CD14-positive monocyte (primary cell): ENCODE results near the gene FRS2. TPM values are rescaled to one million over a fixed set of nuclear protein-coding genes. Genes with fewer than 3 reads are reported as not detected.

Source experiments
- DNase-seq, 3 donors: peaks; one replicate each; pipeline ENCODE4 v3.0.0-alpha.2; 2011 to 2022
- H2AFZ ChIP-seq: 2 replicates; pipeline ENCODE4 v1.6.0; 2012; ENCODE audit warnings: mild to moderate bottlenecking, low read depth, low read length, inconsistent platforms; ENCODE audit not compliant: insufficient read depth, poor library complexity, severe bottlenecking
- H3K27ac ChIP-seq, 2 donors: 1 replicate in 1 of 2; 2 replicates in 1 of 2; pipeline ENCODE4 v1.5.1; 2012 to 2013; ENCODE audit warnings: low read length in 2 of 2, control low read depth in 1 of 2, inconsistent platforms in 1 of 2, low read depth in 1 of 2, mild to moderate bottlenecking in 1 of 2
- H3K27me3 ChIP-seq, 2 donors: one replicate each; pipeline versions ENCODE4 v1.6.0 to v1.6.1; 2011 to 2013; ENCODE audit warnings: low read length in 2 of 2; ENCODE audit not compliant: control insufficient read depth in 2 of 2, insufficient read depth in 2 of 2
- H3K36me3 ChIP-seq, 2 donors: replicated peaks in 1 of 2; 1 replicate in 1 of 2; 2 replicates in 1 of 2; pipeline versions ENCODE4 v1.5.1 to v1.6.1; 2012 to 2013; ENCODE audit warnings: low read length in 2 of 2, control low read depth in 1 of 2, inconsistent platforms in 1 of 2, mild to moderate bottlenecking in 1 of 2; ENCODE audit not compliant: insufficient read depth in 2 of 2, control insufficient read depth in 1 of 2
- H3K4me1 ChIP-seq, 2 donors: 1 replicate in 1 of 2; 2 replicates in 1 of 2; pipeline versions ENCODE4 v1.5.1 to v1.6.1; 2012 to 2013; ENCODE audit warnings: low read length in 2 of 2, control low read depth in 1 of 2, inconsistent platforms in 1 of 2, mild to moderate bottlenecking in 1 of 2, moderate library complexity in 1 of 2; ENCODE audit not compliant: insufficient read depth in 2 of 2, control insufficient read depth in 1 of 2
- H3K4me2 ChIP-seq: replicated peaks from 2 replicates; pipeline ENCODE3; 2012; ENCODE audit warnings: low read length, moderate library complexity, mild to moderate bottlenecking; ENCODE audit not compliant: poor library complexity, severe bottlenecking; ENCODE audit errors: extremely low read depth
- H3K4me3 ChIP-seq, 3 experiments: fragments of 200-600 bp in 1 of 3; sonication (generic) in 1 of 3; replicated peaks in 1 of 3; 1 replicate in 2 of 3; 2 replicates in 1 of 3; pipeline ENCODE4 v1.5.1; 2011 to 2013; ENCODE audit warnings: low read length in 3 of 3, mild to moderate bottlenecking in 3 of 3, control low read depth in 2 of 3, low read depth in 2 of 3, inconsistent platforms in 1 of 3, moderate library complexity in 1 of 3
- H3K79me2 ChIP-seq: 2 replicates; pipeline ENCODE4 v1.6.0; 2012; ENCODE audit warnings: mild to moderate bottlenecking, control low read depth, inconsistent platforms, low read length, moderate library complexity; ENCODE audit not compliant: insufficient read depth
- H3K9ac ChIP-seq: 2 replicates; pipeline ENCODE4 v1.6.0; 2017; ENCODE audit warnings: low read length, mild to moderate bottlenecking; ENCODE audit not compliant: insufficient read depth, poor library complexity, severe bottlenecking
- H3K9me3 ChIP-seq, 2 donors: replicated peaks in 1 of 2; 1 replicate in 1 of 2; 2 replicates in 1 of 2; pipeline versions ENCODE4 v1.5.1 to v1.6.1; 2012 to 2013; ENCODE audit warnings: low read length in 2 of 2, control low read depth in 1 of 2; ENCODE audit not compliant: control insufficient read depth in 1 of 2, insufficient read depth in 1 of 2
- H4K20me1 ChIP-seq: 2 replicates; pipeline ENCODE4 v1.6.0; 2012; ENCODE audit warnings: mild to moderate bottlenecking, low read length, control low read depth, moderate library complexity; ENCODE audit not compliant: insufficient read depth
- H3K27ac Mint-ChIP-seq, 7 donors: one replicate each; pipeline ENCODE4 v1.8.0; 2020; ENCODE audit warnings: mild to moderate bottlenecking in 7 of 7, mixed read lengths in 7 of 7, moderate library complexity in 6 of 7, inconsistent platforms in 2 of 7
- H3K27me3 Mint-ChIP-seq, 3 donors: one replicate each; pipeline ENCODE4 v1.8.0; 2021 to 2022; ENCODE audit warnings: low read depth in 3 of 3, mild to moderate bottlenecking in 3 of 3, mixed read lengths in 3 of 3, moderate library complexity in 3 of 3, inconsistent platforms in 1 of 3
- H3K36me3 Mint-ChIP-seq, 2 donors: one replicate each; pipeline ENCODE4 v1.8.0; 2020; ENCODE audit warnings: mixed read lengths in 2 of 2, inconsistent platforms in 1 of 2, mild to moderate bottlenecking in 1 of 2
- H3K4me1 Mint-ChIP-seq: one replicate; pipeline ENCODE4 v1.8.0; 2020; ENCODE audit warnings: mild to moderate bottlenecking, mixed read lengths
- H3K4me3 Mint-ChIP-seq, 2 donors: one replicate each; pipeline ENCODE4 v1.8.0; 2020; ENCODE audit warnings: mild to moderate bottlenecking in 2 of 2, mixed read lengths in 2 of 2, moderate library complexity in 1 of 2
- H3K9me3 Mint-ChIP-seq, 7 donors: one replicate each; pipeline ENCODE4 v1.8.0; 2020 to 2022; ENCODE audit warnings: mixed read lengths in 7 of 7, mild to moderate bottlenecking in 6 of 7, moderate library complexity in 6 of 7, inconsistent platforms in 2 of 7
- CTCF ChIP-seq: fragments of 200-600 bp; IDR thresholded peaks from one replicate; pipeline ENCODE4 v1.8.0; 2022; ENCODE audit warnings: antibody characterized with exemption, mild to moderate bottlenecking
- WGBS: methylation state at CpG from one replicate; pipeline ENCODE4 v1.1.5; 2013; ENCODE audit warnings: missing lambda C conversion rate; ENCODE audit not compliant: insufficient coverage; 5-methylcytosine and 5-hydroxymethylcytosine counted together
- intact Hi-C, 2 donors: fragments of 100-400 bp; cut with micrococcal nuclease; formaldehyde crosslinking; loops; one replicate each; pipeline versions ENCODE4 v1.15.0 to v1.15.1; 2023
- polyA plus RNA-seq, 3 donors: library from polyadenylated mRNA; depleted of rRNA in 1 of 3; unstranded in 2 of 3; stranded (reverse) in 1 of 3; fragments of 300-500 nt in 2 of 3; fragments of >200 nt in 1 of 3; fragmentation: Illumina TruSeq in 2 of 3; gene quantifications; 1 replicate in 2 of 3; 2 replicates in 1 of 3; pipeline ENCODE4 v1.2.3, GENCODE V29; 2012 to 2021

The FRS2 gene
- polyA plus RNA-seq, 3 donors, result 6.8 to 13.6 (median 13.0) TPM

DNA sequence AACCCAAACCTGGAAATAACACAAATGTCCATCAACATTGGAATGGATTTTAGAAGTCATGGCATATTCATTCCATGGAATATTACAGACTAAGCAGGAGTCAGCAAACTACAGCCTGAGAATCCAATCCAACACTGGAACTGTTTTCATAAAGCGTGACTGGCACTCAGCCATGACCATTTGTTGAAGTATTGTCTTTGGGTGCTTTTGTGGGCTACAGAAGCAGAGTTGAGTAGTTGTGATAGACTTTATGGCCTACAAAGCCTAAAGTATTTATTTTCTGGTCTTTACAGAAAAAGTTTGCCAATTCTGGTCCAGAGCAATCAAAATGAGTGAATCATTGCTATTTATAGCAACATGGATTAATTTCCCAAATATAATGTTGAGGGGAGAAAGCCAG is 34.5 kb upstream of the FRS2 start:
- WGBS, result no CpG with 5 or more reads among the region's 1 CpG
- no peaks in the 10 kb centered on the region for H3K9me3 Mint-ChIP-seq
- Histone ChIP-seq H3K4me2 (no peak overlapping the region), H4K20me1 (no peaks in the 10 kb centered on the region), H3K36me3 (no peaks in the 10 kb centered on the region), H3K4me3 (no peak overlapping the region), H3K9me3 (no peaks in the 10 kb centered on the region), H3K4me1 (no peaks in the 10 kb centered on the region), H3K79me2 (no peaks in the 10 kb centered on the region), H3K27me3 (no peaks in the 10 kb centered on the region), H3K9ac (no peak overlapping the region), H2AFZ (no peak overlapping the region), H3K27ac (no peak overlapping the region)
- no peak for DNase-seq
- peaks cover 0 to 5% (median 2%) of the 10 kb centered on the region in 3 donors for H3K27me3 Mint-ChIP-seq
- H3K4me3 Mint-ChIP-seq, result no peak overlapping the region
- no peak overlapping the region for H3K27ac Mint-ChIP-seq
- no peak for TF ChIP-seq CTCF
- intact Hi-C loops, result no loop called here
- H3K4me1 Mint-ChIP-seq, result no peaks in the 10 kb centered on the region
- H3K36me3 Mint-ChIP-seq, result no peaks in the 10 kb centered on the region

- no peak for DNase-seq
- Histone ChIP-seq H3K4me2 (no peak overlapping the region), H4K20me1 (no peaks in the 10 kb centered on the region), H3K27me3 (no peaks in the 10 kb centered on the region), H2AFZ (no peak overlapping the region), H3K4me1 (no peaks in the 10 kb centered on the region), H3K36me3 (no peaks in the 10 kb centered on the region), H3K9me3 (no peaks in the 10 kb centered on the region), H3K9ac (no peak overlapping the region), H3K27ac (no peak overlapping the region), H3K79me2 (no peaks in the 10 kb centered on the region), H3K4me3 (no peak overlapping the region)
- TF ChIP-seq CTCF, result no peak
- Mint-ChIP-seq H3K4me1 (no peaks in the 10 kb centered on the region), H3K4me3 (no peak overlapping the region), H3K27ac (no peak overlapping the region), H3K27me3 (peaks cover 0 to 5% (median 2%) of the 10 kb centered on the region in 3 donors), H3K9me3 (no peaks in the 10 kb centered on the region), H3K36me3 (no peaks in the 10 kb centered on the region)
- intact Hi-C loops, result no loop called here
- no CpG with 5 or more reads among the region's 2 CpGs for WGBS
Observed at GRCh38 chr12:69437073-69437472, 33.1 kb upstream of the FRS2 start.
